Measurements from ENCODE around the gene CACTIN.
"Not testable (repeated sequence)": the region's sequence is repeated elsewhere in the genome, so short reads cannot be mapped to it uniquely, and the experiment has no call there.

The CACTIN gene

GRCh38 chr19:3628766-3629165 is 2.2 kb upstream of the CACTIN start:
- DNase-seq (ENCODE audit: low read depth, low spot score) = not testable (repeated sequence)

- no peak for DNase-seq (ENCODE audit: low read depth, low spot score)
These were observed 747 bp upstream of the CACTIN start for GRCh38 chr19:3627351-3627723.

- DNase-seq (ENCODE audit: low read depth, low spot score) = no peak
These were observed 556 bp downstream of the CACTIN start for GRCh38 chr19:3625996-3626472.

- no peak for DNase-seq (ENCODE audit: low read depth, low spot score)
These were observed 2.9 kb downstream of the CACTIN start for GRCh38 chr19:3623716-3624115.

GRCh38 chr19:3622224-3622623 is 4.4 kb downstream of the CACTIN start:
- DNase-seq (ENCODE audit: low read depth, low spot score) = no peak

GRCh38 chr19:3621689-3622088 is 4.9 kb downstream of the CACTIN start:
- DNase-seq (ENCODE audit: low read depth, low spot score) = no peak

GRCh38 chr19:3620817-3621547 is 5.6 kb downstream of the CACTIN start:
- DNase-seq (ENCODE audit: low read depth, low spot score) = no peak

GRCh38 chr19:3620145-3620816 is 6.3 kb downstream of the CACTIN start:
- DNase-seq (ENCODE audit: low read depth, low spot score) = no peak

GRCh38 chr19:3619631-3620012 is 7.0 kb downstream of the CACTIN start:
- no peak for DNase-seq (ENCODE audit: low read depth, low spot score)

- DNase-seq (ENCODE audit: low read depth, low spot score) = no peak
These were observed 7.6 kb downstream of the CACTIN start for GRCh38 chr19:3618811-3619630.

GRCh38 chr19:3618144-3618810 is 8.3 kb downstream of the CACTIN start:
- no peak for DNase-seq (ENCODE audit: low read depth, low spot score)

GRCh38 chr19:3617463-3617862 is 9.1 kb downstream of the CACTIN start:
- DNase-seq (ENCODE audit: low read depth, low spot score) = no peak

GRCh38 chr19:3615524-3616135 is 11.0 kb downstream of the CACTIN start:
- no peak for DNase-seq (ENCODE audit: low read depth, low spot score)

GRCh38 chr19:3614858-3615505 is 11.6 kb downstream of the CACTIN start:
- no peak for DNase-seq (ENCODE audit: low read depth, low spot score)

GRCh38 chr19:3613818-3614661 is 12.6 kb downstream of the CACTIN start:
- no peak for DNase-seq (ENCODE audit: low read depth, low spot score)

- DNase-seq (ENCODE audit: low read depth, low spot score) = no peak
These were observed 13.5 kb downstream of the CACTIN start for GRCh38 chr19:3612901-3613741.

GRCh38 chr19:3612330-3612729 is 14.3 kb downstream of the CACTIN start:
- DNase-seq (ENCODE audit: low read depth, low spot score) = no peak

GRCh38 chr19:3611841-3612240 is 14.7 kb downstream of the CACTIN start:
- DNase-seq (ENCODE audit: low read depth, low spot score) = no peak

Data from activated naive CD8-positive, alpha-beta T cell treated with anti-CD3 and anti-CD28 coated beads, Interleukin-2, amount 50 U/mL, for 16 hours (primary cell).